ENCODE data around the gene C14orf180. TPM values are rescaled to one million over a fixed set of nuclear protein-coding genes. Genes with fewer than 3 reads are reported as not detected.

C14orf180 gene
- polyA plus RNA-seq, 1 donor (not counting 4 experiments of a cell fraction or from before 2014, with no cell fraction given), result not detected

DNA sequence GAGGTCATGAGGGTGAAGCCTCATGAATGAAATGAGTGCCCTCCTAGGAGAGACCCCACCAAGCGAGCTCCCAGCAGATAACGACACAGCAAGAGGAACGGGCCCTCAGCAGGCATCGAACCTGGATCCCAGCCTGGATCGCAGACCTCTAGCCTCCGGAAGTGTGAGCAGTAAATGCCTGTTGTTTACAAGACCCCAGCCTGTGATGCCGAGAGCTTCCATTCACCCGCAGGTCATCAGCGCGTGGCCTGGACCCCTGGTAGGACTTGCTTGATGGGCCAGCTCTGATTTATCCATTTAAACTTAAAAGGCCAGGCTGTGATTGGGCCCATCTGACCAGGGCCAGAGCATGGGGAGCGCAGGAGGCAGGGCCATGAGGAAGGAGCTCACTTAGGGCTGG is 18.0 kb downstream of the C14orf180 start:
- Histone ChIP-seq H2AFZ (ENCODE audit: control insufficient read depth, low read length) (no peak overlapping the region), H3K9me1 (ENCODE audit: control insufficient read depth, extremely low read depth, insufficient read depth, low read length) (no peaks in the 10 kb centered on the region)

DNA sequence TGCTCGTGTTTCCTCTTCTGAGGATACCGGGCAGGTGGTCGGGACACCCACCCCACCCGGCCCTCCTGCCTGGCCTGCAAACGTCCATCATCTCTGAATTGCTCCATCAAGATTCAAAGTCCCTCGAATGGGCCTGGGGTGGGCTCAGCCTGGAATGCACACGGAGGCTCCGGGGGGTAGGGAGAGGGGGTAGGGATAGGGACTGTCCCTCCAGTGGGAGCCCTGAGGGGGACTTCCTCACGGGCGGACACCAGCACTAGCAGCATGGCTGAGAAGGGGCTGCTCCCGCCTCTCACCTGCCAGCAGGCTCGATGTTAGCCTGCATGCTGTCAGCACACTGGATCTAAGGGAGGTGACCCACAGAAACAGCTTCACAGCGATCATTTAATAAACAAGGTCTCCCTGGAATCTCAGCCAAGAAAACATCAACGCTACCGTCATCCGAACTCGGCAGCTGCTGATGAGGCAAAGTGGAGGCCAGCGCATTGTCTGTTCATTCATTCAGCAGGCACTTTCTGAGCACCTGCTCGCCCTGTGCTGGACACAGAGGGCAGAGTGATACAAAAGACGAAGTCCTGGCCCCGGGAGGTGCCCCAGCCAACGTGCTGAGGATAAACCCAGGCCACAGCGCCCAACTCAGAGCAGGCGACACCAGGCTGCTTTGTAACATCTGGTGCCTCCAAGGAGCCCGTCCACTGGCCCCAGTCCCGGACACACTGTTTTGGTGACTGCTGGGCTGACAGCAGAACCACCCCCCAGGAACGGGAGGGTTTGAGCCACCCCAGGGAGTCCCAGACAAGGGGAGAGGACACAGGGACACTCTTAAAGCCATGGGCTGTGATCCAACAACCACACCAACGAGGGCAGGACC is 18.7 kb downstream of the C14orf180 start:
- FAIRE-seq (no peak), DNase-seq (ENCODE audit: low read depth, low spot score) (no peak)
- no peaks in the 10 kb centered on the region for H3K4me1 ChIP-seq (ENCODE audit: control insufficient read depth, extremely low read depth, insufficient read depth, low read length)
- no peak overlapping the region for H3K4me2 ChIP-seq (ENCODE audit: control insufficient read depth, extremely low read depth, insufficient read depth, low read depth, low read length)
- H3K27ac ChIP-seq (ENCODE audit: control insufficient read depth, insufficient read depth, low read length), result no peak overlapping the region
- TF ChIP-seq EZH2 (IDR thresholded peaks at IDR 0.05; ENCODE audit: low read length), result no peak
- TF ChIP-seq, protein P1, sequence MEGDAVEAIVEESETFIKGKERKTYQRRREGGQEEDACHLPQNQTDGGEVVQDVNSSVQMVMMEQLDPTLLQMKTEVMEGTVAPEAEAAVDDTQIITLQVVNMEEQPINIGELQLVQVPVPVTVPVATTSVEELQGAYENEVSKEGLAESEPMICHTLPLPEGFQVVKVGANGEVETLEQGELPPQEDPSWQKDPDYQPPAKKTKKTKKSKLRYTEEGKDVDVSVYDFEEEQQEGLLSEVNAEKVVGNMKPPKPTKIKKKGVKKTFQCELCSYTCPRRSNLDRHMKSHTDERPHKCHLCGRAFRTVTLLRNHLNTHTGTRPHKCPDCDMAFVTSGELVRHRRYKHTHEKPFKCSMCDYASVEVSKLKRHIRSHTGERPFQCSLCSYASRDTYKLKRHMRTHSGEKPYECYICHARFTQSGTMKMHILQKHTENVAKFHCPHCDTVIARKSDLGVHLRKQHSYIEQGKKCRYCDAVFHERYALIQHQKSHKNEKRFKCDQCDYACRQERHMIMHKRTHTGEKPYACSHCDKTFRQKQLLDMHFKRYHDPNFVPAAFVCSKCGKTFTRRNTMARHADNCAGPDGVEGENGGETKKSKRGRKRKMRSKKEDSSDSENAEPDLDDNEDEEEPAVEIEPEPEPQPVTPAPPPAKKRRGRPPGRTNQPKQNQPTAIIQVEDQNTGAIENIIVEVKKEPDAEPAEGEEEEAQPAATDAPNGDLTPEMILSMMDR (optimal IDR thresholded peaks at IDR 0.05 in 1 of 3, IDR thresholded peaks at IDR 0.05 in 1 of 3, conservative IDR thresholded peaks at IDR 0.05 in 1 of 3; ENCODE audit: extremely low read depth in 1 of 3, insufficient read depth in 2 of 3, low read length in 3 of 3), result no peak
- H3K36me3 ChIP-seq (ENCODE audit: control insufficient read depth in 2 of 2, extremely low read depth in 1 of 2, insufficient read depth in 2 of 2, low read length in 2 of 2), result no peaks in the 10 kb centered on the region
- H3K79me2 ChIP-seq (ENCODE audit: control insufficient read depth, insufficient read depth, low read length), result no peaks in the 10 kb centered on the region
- H3K27me3 ChIP-seq (ENCODE audit: control insufficient read depth, extremely low read depth, insufficient read depth, low read length), result no peaks in the 10 kb centered on the region
- dilution Hi-C loops (cut with MboI; ENCODE audit: extremely low pct_ligation_motif_present, low sequenced_read_pairs), result no loop called here
- no peak overlapping the region for H3K4me3 ChIP-seq (ENCODE audit: control insufficient read depth in 2 of 3, extremely low read depth in 1 of 3, insufficient read depth in 2 of 3, low read depth in 1 of 3, low read length in 3 of 3)
- no peak overlapping the region for H2AFZ ChIP-seq (ENCODE audit: control insufficient read depth, low read length)
- no peaks in the 10 kb centered on the region for H3K9me3 ChIP-seq (ENCODE audit: control insufficient read depth, low read depth, low read length)
- H4K20me1 ChIP-seq (ENCODE audit: control insufficient read depth, extremely low read depth, insufficient read depth, low read length), result no peaks in the 10 kb centered on the region
- no peak overlapping the region for H3K9ac ChIP-seq (ENCODE audit: control insufficient read depth, extremely low read depth, insufficient read depth, low read length)
- no peaks in the 10 kb centered on the region for H3K9me1 ChIP-seq (ENCODE audit: control insufficient read depth, extremely low read depth, insufficient read depth, low read length)

More for the DNA sequence above, 18.0 kb downstream of the C14orf180 start:
- no peaks in the 10 kb centered on the region for H3K79me2 ChIP-seq (ENCODE audit: control insufficient read depth, insufficient read depth, low read length)
- no peaks in the 10 kb centered on the region for H4K20me1 ChIP-seq (ENCODE audit: control insufficient read depth, extremely low read depth, insufficient read depth, low read length)
- no peaks in the 10 kb centered on the region for H3K4me1 ChIP-seq (ENCODE audit: control insufficient read depth, extremely low read depth, insufficient read depth, low read length)
- no peaks in the 10 kb centered on the region for H3K27me3 ChIP-seq (ENCODE audit: control insufficient read depth, extremely low read depth, insufficient read depth, low read length)
- H3K9ac ChIP-seq (ENCODE audit: control insufficient read depth, extremely low read depth, insufficient read depth, low read length), result no peak overlapping the region
- no peak for FAIRE-seq
- no peak overlapping the region for H3K4me3 ChIP-seq (ENCODE audit: control insufficient read depth in 2 of 3, extremely low read depth in 1 of 3, insufficient read depth in 2 of 3, low read depth in 1 of 3, low read length in 3 of 3)
- no peaks in the 10 kb centered on the region for H3K9me3 ChIP-seq (ENCODE audit: control insufficient read depth, low read depth, low read length)
- no peak overlapping the region for H3K27ac ChIP-seq (ENCODE audit: control insufficient read depth, insufficient read depth, low read length)
- TF ChIP-seq EZH2 (IDR thresholded peaks at IDR 0.05; ENCODE audit: low read length), result no peak
- TF ChIP-seq, protein P1 (optimal IDR thresholded peaks at IDR 0.05 in 1 of 3, IDR thresholded peaks at IDR 0.05 in 1 of 3, conservative IDR thresholded peaks at IDR 0.05 in 1 of 3; ENCODE audit: extremely low read depth in 1 of 3, insufficient read depth in 2 of 3, low read length in 3 of 3), result no peak
- no peak overlapping the region for H3K4me2 ChIP-seq (ENCODE audit: control insufficient read depth, extremely low read depth, insufficient read depth, low read depth, low read length)
- no peaks in the 10 kb centered on the region for H3K36me3 ChIP-seq (ENCODE audit: control insufficient read depth in 2 of 2, extremely low read depth in 1 of 2, insufficient read depth in 2 of 2, low read length in 2 of 2)
- DNase-seq (ENCODE audit: low read depth, low spot score), result no peak
- dilution Hi-C loops (cut with MboI; ENCODE audit: extremely low pct_ligation_motif_present, low sequenced_read_pairs), result no loop called here
